ENCODE data around the gene SYT13.

DNA sequence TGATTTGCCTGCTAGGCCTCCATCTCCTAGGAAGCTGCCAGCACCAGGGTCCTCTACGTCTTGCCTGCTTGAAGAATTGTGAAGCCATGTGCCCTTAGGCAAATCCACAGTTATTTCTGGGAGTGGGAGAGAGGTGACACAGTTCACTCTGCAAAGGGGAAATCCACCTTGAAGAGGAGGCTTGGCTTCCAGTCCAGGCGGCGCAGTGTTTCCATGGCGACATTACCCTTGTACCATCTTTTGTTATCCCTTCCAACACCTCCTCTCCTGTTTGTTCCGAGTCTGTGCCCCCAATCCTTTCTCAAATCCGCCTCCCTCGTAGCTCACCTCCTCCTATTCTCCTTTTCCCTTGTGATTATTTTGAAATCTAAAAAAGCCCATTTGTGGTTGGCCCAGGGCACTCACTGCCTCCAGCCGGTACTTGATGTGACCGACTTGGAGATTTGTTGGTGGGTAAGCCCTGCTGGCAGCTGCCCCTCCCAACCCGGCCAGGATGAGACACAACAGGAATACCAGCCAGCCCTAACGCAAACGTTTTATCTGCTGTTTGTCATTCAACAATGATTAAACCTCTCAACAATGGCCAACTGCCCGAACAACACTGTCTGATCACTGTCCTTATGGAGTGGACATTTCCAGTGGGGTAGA lies 18.4 kb downstream of the SYT13 start:
- TF ChIP-seq POLR2A (IDR thresholded peaks at IDR 0.05), result no peak
- TF ChIP-seq, protein P1, sequence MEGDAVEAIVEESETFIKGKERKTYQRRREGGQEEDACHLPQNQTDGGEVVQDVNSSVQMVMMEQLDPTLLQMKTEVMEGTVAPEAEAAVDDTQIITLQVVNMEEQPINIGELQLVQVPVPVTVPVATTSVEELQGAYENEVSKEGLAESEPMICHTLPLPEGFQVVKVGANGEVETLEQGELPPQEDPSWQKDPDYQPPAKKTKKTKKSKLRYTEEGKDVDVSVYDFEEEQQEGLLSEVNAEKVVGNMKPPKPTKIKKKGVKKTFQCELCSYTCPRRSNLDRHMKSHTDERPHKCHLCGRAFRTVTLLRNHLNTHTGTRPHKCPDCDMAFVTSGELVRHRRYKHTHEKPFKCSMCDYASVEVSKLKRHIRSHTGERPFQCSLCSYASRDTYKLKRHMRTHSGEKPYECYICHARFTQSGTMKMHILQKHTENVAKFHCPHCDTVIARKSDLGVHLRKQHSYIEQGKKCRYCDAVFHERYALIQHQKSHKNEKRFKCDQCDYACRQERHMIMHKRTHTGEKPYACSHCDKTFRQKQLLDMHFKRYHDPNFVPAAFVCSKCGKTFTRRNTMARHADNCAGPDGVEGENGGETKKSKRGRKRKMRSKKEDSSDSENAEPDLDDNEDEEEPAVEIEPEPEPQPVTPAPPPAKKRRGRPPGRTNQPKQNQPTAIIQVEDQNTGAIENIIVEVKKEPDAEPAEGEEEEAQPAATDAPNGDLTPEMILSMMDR (IDR thresholded peaks at IDR 0.05), result no peak

All from gastroesophageal sphincter (tissue), 3 donors.